DMS 273 (cell line): ENCODE results near the gene ARF6.

ENCODE experiments used
- DNase-seq: peaks from one replicate; lab custom pipeline; 2025; ENCODE audit not compliant: unreplicated experiment; lab: John Stamatoyannopoulos, UW

ARF6 gene

GRCh38 chr14:49939884-49940510 lies 47.1 kb downstream of the ARF6 start:
- DNase-seq, result no peak

GRCh38 chr14:49940808-49941421 lies 48.0 kb downstream of the ARF6 start:
- no peak for DNase-seq

GRCh38 chr14:49942090-49942489 lies 49.2 kb downstream of the ARF6 start:
- no peak for DNase-seq

- no peak for DNase-seq
These were observed 51.6 kb downstream of the ARF6 start for GRCh38 chr14:49944501-49944900.

- peak; percentile 66 for DNase-seq
These were observed 52.8 kb downstream of the ARF6 start for GRCh38 chr14:49945448-49946319.
